HG03439 (cell line): Measurements from ENCODE around the gene PLEKHG3.

ENCODE experiments used
- ATAC-seq: cut with Tn5 transposase; IDR thresholded peaks from one replicate; pipeline ENCODE4 v1.9.1; 2021; ENCODE audit warnings: mild to moderate bottlenecking, moderate library complexity; ENCODE audit not compliant: unreplicated experiment

PLEKHG3 gene

DNA sequence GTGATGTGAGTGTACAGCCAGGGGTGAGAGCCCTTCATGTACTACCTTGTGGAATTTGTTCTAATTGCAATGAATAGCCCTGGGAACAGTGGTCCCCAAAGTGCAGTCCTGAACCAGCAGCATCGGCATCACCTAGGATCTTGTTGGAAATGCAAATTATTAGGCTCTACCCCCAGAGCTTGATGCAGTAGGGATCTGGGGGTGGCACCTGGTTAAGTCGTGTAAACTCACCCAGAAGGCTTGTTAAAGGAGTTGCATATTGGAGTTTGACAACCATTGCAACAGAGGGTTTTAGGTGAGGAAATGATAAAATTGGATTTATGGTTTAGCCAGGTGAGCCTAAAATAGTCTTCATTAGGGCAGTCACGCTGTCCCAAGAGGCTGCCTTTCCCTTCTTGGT lies 73.2 kb downstream of the PLEKHG3 start:
- ATAC-seq: no peak

DNA sequence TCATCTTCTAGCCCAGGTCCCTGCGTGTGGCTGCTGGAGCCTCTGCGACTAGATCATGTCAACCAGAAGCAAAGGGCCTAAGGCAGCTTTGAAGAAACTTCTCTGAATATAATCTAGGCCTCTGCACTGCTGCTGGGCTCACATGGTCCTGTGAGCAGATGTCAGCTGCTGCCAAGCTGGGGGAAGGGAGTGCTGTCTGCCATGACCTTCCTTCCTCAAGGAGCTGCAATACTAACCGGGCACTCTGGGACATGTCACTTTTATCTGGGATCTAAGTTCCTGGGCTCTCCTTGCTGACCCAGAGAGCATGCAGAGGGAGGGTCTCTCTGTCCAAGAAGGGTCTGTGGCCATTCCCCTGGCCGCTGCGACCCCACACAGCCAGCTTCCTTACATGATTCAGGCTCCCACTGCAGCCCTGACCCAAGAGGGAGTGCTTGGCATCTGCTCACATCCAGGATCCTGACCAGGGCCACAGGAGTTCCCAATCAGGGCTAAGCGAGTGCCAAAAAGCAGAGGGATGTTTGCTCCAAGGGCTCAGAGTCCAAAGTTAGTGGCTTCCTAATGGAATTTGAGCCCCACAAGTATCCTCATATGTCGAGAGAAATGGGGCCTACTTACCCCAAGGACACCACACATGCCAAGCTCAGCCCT lies 74.0 kb downstream of the PLEKHG3 start:
- no peak for ATAC-seq

DNA sequence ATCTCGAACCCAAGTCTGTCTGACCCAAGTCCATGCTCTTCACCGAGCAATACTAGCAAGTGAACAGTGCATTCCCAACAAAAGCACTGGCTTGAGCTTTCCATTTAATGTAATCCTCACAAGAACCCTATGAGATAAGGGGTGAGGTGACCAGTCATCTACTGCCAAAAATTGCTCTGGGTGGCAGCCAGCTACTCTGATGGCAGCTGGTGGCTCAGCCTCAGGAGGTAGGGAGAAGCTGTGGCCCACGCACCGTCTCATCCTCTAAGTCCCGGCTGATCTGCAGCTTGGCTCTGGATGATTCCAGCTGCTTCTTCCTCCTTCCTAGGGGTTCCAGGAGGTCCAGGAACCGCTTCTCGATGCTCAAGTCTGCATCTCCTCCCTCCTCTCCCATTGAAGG lies 75.2 kb downstream of the PLEKHG3 start:
- ATAC-seq: no peak

DNA sequence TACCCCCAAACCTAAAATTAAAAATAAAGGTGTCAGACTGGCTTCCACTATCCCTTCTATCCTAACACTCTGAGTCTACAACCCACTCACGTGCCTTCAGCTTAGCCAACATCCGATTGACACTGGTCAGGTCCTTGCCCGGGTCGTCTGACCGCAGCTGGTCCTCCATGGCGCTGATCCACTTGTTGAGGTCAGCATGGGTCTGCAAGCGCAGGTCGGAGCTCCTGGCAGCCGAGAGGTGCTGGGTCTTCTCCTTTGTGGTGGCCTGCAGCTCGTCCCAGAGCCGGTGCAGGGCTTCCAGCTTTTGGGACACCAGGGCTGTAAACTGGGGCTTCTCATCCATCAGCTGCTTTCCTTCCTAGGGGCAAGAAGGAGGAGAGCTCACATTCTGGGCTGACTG lies 78.0 kb downstream of the PLEKHG3 start:
- no peak for ATAC-seq

DNA sequence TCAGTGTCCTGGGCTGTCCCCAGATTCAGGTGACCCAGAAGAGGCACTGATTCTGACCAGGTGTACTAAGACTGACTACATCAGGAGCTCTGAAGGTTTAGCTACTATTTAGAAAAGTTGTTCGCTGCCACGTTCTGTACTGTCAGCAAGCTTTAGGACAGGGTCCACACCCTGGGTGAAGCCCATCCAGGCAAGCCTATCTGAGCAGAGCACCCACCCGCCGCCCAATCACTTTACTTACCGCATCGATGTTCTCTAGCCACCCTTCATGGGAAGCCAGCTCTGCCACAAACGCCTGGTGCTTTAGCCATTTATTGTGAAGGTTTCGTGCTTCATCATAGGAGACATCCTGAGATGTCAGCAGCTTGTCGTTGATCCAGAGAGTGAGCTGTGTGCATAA lies 79.8 kb downstream of the PLEKHG3 start:
- no peak for ATAC-seq

DNA sequence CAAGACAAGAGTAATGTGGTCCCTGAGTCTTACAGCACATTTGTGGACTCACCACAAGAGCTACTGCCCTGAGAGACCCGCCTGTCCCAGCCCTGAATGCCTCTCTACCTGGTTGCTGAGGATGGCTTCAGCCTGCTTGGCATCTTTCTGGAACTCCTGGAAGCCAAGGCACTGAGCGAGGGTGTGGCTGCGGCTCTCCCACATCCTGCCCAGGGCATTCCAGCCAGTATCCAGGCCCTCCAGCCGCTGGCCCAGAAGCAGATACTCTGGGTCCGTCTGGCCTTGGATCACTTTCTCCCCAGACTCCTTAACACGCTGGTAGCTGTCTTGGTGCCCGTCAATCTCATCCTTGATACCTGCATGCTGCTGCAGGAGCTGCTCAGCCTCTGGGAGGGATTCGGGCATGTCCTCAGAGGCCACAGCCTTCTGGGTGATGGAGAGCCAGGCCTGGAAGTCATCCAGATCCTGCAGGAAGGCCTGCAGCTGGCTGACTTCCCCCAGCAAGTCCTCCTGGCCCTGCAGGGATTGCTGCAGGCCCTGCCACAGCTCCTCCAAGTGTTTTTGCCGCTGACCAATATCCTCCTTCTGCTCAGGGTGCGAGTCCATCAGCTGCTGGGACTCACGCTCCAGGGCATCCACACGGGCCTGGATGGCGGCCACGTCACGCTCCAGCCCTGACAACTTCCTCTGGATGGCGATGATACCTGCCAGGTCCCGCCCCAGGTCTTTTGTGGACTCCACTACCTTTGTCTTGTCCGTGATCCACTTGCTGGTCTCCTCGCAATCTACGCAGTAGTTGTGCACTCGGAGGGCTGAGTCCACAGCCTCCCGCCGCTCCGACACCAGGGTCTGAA lies 82.3 kb downstream of the PLEKHG3 start:
- ATAC-seq: no peak

DNA sequence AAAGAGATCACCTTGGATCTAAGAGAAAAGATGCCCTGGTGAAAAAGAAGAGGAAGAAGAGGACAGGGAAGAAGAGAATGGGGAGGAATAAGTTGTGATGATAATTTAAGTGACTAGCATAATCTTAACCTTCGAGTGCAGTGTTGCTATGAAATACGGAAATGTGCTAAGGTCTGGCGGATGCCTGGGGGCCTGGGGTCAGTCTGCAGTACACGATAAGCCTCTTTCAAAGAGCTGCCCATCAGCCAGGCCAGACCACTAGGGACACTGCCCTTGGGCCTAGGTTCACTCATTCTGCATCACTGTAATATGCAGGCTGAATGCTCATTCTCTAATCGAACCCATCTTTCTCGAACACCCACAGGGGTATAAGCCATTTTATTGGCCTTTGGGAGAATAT lies 83.4 kb downstream of the PLEKHG3 start:
- no peak for ATAC-seq

DNA sequence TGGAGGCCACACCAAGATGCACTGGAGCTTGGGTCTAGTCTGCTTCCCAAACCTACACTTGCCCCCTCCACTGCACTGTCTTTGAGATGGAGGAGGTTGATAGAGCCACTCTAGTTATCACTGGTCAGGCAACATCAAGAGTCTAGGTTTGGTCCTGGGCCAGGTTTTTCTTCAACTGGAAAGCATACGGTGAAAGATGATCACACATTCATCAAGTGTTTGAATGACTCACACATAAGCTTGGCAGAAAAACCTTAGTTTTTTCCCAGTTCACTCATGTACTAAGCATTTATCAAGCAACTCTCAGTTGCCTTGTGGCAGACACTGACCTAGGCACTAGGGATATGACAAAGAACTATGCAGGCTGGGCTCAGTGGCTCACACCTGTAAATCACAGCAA lies 84.5 kb downstream of the PLEKHG3 start:
- no peak for ATAC-seq

DNA sequence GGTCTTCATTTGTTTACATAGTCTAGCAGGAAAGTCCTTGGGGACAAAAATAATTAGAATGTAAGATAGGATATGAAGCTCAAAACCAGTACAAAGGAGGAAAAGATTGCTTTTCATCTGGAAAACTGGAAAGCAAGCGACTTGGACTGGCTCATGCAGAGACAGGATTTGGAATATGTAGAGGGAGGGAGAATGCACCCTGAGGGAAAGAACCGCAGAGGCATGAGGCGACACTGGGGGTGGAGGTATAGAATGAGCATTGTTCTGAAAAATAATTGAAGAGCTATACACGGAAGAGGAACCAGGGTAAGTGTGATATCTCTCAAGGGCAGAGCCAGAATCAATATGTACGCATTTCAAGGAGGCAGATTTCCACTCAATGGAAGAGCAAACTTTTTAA lies 85.5 kb downstream of the PLEKHG3 start:
- no peak for ATAC-seq

DNA sequence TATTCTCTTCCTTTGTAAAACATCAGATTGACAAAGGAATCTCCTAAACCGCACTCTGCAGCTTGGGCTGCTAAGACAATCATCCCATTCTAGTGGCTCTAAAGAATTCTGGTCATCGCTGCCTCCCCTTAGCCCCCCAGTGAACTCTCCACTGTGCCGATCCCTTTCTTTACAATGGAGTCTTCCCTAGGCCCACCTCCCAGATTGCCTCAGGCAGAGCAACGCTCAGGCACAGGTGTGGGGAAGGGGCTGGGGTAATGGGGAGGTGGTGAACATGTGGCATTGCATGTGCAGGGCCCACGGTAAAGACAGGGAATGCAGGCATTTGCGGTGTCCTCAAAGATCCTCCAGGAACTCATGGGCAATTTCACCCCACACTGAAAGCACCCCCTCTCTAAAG lies 86.3 kb downstream of the PLEKHG3 start:
- no peak for ATAC-seq

DNA sequence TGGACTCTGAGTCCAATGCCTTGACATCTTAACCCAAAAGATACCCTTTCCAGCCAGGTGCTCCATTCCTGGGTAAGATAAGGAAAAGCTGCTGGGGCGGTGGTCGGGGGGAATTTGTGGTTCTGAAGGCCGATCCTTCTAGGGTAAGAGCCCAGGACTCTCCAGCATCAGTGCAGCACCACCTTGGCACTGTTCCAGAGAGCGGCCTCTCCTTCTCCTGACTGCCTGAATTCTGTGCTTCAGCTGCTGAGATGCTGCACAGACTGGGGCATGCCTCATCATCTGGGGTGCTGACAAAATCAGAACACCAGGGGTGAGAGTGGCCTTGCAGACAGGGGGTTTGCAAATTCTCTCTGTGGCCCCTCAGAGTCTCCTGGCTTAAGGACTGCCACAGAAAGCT lies 88.0 kb downstream of the PLEKHG3 start:
- ATAC-seq: no peak

DNA sequence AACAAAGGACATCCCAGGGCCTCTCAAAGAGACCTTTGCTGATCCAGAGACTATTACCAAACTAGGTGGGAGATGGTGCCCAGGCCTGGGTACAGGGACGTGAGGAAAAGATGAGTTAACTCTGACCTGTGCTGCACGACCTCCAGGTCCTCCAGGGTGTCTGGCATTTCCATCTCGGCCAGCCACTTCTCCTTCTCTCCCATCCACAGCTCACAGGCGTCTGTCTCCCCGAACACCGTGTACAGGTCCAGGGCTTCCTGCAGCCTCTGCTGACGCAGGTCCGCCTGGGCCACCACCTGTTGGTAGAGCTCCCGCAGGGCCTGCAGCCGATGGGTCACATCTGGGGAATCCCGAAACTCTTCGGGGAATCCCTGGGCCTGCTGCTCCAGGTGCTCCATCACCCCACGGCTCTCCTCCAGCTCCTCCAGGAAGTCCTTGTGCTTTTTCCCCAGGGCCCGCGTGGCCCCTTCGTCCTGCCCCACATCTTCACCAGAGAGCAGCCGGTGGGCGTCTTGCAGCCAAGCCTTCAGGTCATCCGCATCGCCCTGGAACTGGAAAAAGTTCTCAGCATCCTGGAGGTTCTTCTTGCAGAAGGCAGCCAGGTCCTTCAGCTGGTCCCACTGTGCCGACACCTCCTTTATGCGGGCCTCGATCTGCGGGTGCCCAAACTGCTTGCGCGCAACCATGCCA lies 88.8 kb downstream of the PLEKHG3 start:
- ATAC-seq: no peak

DNA sequence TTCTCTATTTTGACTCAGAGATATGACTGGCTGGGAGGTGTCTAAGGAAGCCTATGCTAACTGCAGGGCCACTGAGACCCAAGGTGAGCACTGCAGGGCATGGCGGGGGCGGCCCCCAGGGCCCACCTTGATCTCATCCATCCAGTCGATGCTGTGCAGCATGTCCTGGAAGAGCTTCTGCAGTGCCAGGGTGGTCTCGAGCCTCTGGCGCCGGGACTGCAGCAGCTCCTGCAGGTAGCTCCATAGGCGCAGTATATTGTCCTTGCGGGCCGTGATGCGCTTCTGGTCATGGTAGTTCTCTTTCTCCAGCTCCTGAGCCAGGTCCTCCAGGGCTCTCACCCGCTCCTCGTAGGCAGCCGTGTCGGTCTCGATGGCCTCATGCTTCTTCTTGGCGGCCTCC lies 91.0 kb downstream of the PLEKHG3 start:
- ATAC-seq: no peak

DNA sequence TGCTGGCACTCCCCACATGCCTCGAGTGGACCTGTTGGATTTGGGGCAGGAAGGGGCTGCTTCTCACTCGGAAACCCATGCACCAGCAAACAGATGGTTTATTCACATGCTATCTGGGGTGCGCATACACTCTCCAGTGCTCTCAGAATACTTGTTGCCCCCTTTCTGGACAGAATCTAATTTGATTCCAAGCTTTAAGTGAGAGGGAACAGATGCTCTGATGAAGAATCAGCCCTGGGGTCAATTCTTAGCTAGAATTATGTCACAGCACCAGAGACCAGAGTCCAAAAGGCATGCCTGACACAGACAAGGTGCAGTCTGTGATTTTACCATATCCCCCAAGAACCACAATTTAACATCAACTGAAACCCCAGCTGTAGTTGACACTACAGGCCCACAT lies 91.7 kb downstream of the PLEKHG3 start:
- no peak for ATAC-seq

DNA sequence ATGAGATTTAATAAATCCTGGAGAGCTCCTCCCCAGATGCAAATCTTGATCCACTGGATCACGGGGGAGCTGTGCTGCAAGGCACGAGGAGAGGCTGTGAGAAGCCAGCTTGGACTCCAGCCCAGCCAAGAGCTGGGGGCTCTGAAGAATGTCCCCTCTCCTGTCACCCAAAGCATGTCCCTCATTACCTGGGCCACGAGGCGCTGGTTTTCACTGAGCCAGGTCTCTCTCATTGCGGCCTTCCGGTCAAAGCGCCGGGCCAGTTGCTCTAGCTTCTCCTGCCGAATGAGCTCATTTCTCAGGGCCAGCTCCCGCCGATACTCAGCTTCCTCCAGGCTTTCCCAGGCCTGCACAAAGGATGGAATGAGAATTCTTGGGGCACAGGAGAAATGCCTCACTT lies 92.1 kb downstream of the PLEKHG3 start:
- no peak for ATAC-seq

DNA sequence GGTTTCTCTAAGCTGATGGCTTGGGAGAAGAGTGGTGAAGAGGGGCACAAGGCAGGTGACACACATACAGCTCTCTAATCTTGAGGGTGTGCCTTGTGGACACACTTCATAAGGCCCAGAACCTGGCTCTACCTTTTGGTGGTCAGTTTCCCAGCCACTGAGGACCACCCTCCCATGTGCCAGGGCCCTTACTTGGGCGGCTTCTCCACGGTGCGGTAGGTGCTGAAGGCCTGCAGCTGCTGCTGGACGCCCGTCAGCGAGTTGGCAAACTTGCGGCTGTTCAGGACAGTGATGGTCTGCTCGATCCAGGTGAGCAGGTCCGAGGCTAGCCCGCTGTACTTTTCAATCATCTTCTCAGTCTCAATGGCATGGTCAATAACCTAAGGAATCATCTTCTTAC lies 95.3 kb downstream of the PLEKHG3 start:
- no peak for ATAC-seq
